H9 (cell line): ENCODE results near the gene CCDC81. TPM values are rescaled to one million over a fixed set of nuclear protein-coding genes. Genes with fewer than 3 reads are reported as not detected.

Experiments used
- DNase-seq: peaks from one replicate; pipeline ENCODE4 v3.0.0-alpha.2; 2017
- H2AFZ ChIP-seq: one replicate; pipeline ENCODE4 v1.6.1; 2013; ENCODE audit warnings: mild to moderate bottlenecking, low read length, control low read depth, moderate library complexity
- H2AK5ac ChIP-seq: 2 replicates; pipeline ENCODE4 v1.6.1; 2013; ENCODE audit warnings: low read length, control low read depth, mixed read lengths; ENCODE audit not compliant: insufficient read length
- H2BK120ac ChIP-seq: one replicate; pipeline ENCODE4 v1.6.1; 2013; ENCODE audit warnings: low read depth, mild to moderate bottlenecking, low read length, control low read depth, inconsistent platforms; ENCODE audit not compliant: poor library complexity, severe bottlenecking
- H2BK12ac ChIP-seq: 2 replicates; pipeline ENCODE4 v1.6.1; 2013; ENCODE audit warnings: low read length, control low read depth, mixed read lengths, low read depth; ENCODE audit not compliant: insufficient read length
- H2BK15ac ChIP-seq: 2 replicates; pipeline ENCODE4 v1.6.1; 2013; ENCODE audit warnings: low read depth, low read length, control low read depth
- H2BK20ac ChIP-seq: one replicate; pipeline ENCODE4 v1.6.1; 2013; ENCODE audit warnings: low read depth, mild to moderate bottlenecking, low read length, control low read depth, inconsistent platforms; ENCODE audit not compliant: poor library complexity, severe bottlenecking
- H2BK5ac ChIP-seq: 2 replicates; pipeline ENCODE4 v1.6.1; 2013; ENCODE audit warnings: low read length, control low read depth, mixed read lengths; ENCODE audit not compliant: insufficient read length
- H3K14ac ChIP-seq: 2 replicates; pipeline ENCODE4 v1.6.1; 2013; ENCODE audit warnings: low read length, control low read depth; ENCODE audit not compliant: insufficient read depth
- H3K18ac ChIP-seq: 2 replicates; pipeline ENCODE4 v1.6.1; 2013; ENCODE audit warnings: low read depth, mild to moderate bottlenecking, mixed read lengths, low read length, control low read depth; ENCODE audit not compliant: insufficient read length
- H3K23ac ChIP-seq: 2 replicates; pipeline ENCODE4 v1.6.1; 2013; ENCODE audit warnings: low read length, control low read depth, mixed read lengths, low read depth; ENCODE audit not compliant: insufficient read length
- H3K23me2 ChIP-seq: 2 replicates; pipeline ENCODE4 v1.6.1; 2013; ENCODE audit warnings: low read depth, mild to moderate bottlenecking, mixed read lengths, low read length, control low read depth; ENCODE audit not compliant: insufficient read length, poor library complexity, severe bottlenecking
- H3K27ac ChIP-seq: 2 replicates; pipeline ENCODE4 v1.5.1; 2013; ENCODE audit warnings: low read length, control low read depth, mixed read lengths, low read depth; ENCODE audit not compliant: insufficient read length
- H3K27me3 ChIP-seq: 2 replicates; pipeline ENCODE4 v1.6.1; 2013; ENCODE audit warnings: low read length, control low read depth, inconsistent platforms; ENCODE audit not compliant: insufficient read depth
- H3K4ac ChIP-seq: 2 replicates; pipeline ENCODE4 v1.6.1; 2013; ENCODE audit warnings: low read depth, mild to moderate bottlenecking, control low read depth, inconsistent platforms, low read length, moderate library complexity
- H3K4me1 ChIP-seq: 2 replicates; pipeline ENCODE4 v1.6.1; 2013; ENCODE audit warnings: low read length, control low read depth, inconsistent platforms; ENCODE audit not compliant: insufficient read depth
- H3K4me2 ChIP-seq: 2 replicates; pipeline ENCODE4 v1.6.1; 2013; ENCODE audit warnings: low read length, control low read depth, mixed read lengths; ENCODE audit not compliant: insufficient read length, insufficient read depth
- H3K56ac ChIP-seq: 2 replicates; pipeline ENCODE4 v1.6.1; 2013; ENCODE audit warnings: low read depth, mild to moderate bottlenecking, mixed read lengths, low read length, control low read depth; ENCODE audit not compliant: insufficient read length
- H3K79me1 ChIP-seq: 2 replicates; pipeline ENCODE4 v1.6.1; 2013; ENCODE audit warnings: low read depth, mild to moderate bottlenecking, moderate library complexity, low read length, control low read depth, inconsistent platforms; ENCODE audit not compliant: insufficient read depth, poor library complexity, severe bottlenecking
- H3K79me2 ChIP-seq: 2 replicates; pipeline ENCODE4 v1.6.1; 2013; ENCODE audit warnings: low read length, control low read depth, inconsistent platforms; ENCODE audit not compliant: insufficient read depth
- H3K9ac ChIP-seq: 2 replicates; pipeline ENCODE4 v1.6.1; 2013; ENCODE audit warnings: low read length, control low read depth, mixed read lengths; ENCODE audit not compliant: insufficient read length; ENCODE audit errors: extremely low read depth
- H3K9me3 ChIP-seq: one replicate; pipeline ENCODE4 v1.6.1; 2013; ENCODE audit warnings: low read depth, low read length, inconsistent platforms; ENCODE audit not compliant: control insufficient read depth
- H3T11ph ChIP-seq: one replicate; pipeline ENCODE4 v1.6.1; 2013; ENCODE audit warnings: mild to moderate bottlenecking, low read length, control low read depth, inconsistent platforms
- H4K20me1 ChIP-seq: one replicate; pipeline ENCODE4 v1.6.1; 2013; ENCODE audit not compliant: control insufficient read depth, insufficient read length, insufficient read depth
- H4K5ac ChIP-seq: 2 replicates; pipeline ENCODE4 v1.6.1; 2013; ENCODE audit warnings: low read depth, mild to moderate bottlenecking, mixed read lengths, low read length, control low read depth; ENCODE audit not compliant: insufficient read length
- H4K8ac ChIP-seq: replicated peaks from 2 replicates; pipeline ENCODE4 v1.6.1; 2013; ENCODE audit warnings: low read length, control low read depth, mixed read lengths, low read depth; ENCODE audit not compliant: insufficient read length
- H4K91ac ChIP-seq: 2 replicates; pipeline ENCODE4 v1.6.1; 2013; ENCODE audit warnings: low read depth, mild to moderate bottlenecking, moderate library complexity, mixed read lengths, low read length, control low read depth; ENCODE audit not compliant: insufficient read length
- H3K27ac Mint-ChIP-seq, 3 experiments: 2 replicates in 2 of 3; 3 replicates in 1 of 3; pipeline ENCODE4 v1.8.0; 2020 to 2021; ENCODE audit warnings: mixed read lengths in 3 of 3, mild to moderate bottlenecking in 1 of 3, moderate library complexity in 1 of 3
- H3K27me3 Mint-ChIP-seq: 2 replicates; pipeline ENCODE4 v1.8.0; 2021; ENCODE audit warnings: low read depth, mild to moderate bottlenecking, moderate library complexity, mixed read lengths
- H3K36me3 Mint-ChIP-seq, 3 experiments: 2 replicates in 2 of 3; 3 replicates in 1 of 3; pipeline ENCODE4 v1.8.0; 2020 to 2021; ENCODE audit warnings: low read depth in 3 of 3, mixed read lengths in 3 of 3; ENCODE audit not compliant: insufficient read depth in 1 of 3
- H3K4me1 Mint-ChIP-seq, 2 experiments: 2 replicates each; pipeline ENCODE4 v1.8.0; 2020; ENCODE audit warnings: mixed read lengths in 2 of 2
- H3K4me3 Mint-ChIP-seq, 2 experiments: 2 replicates in 1 of 2; 3 replicates in 1 of 2; pipeline ENCODE4 v1.8.0; 2020 to 2021; ENCODE audit warnings: mild to moderate bottlenecking in 2 of 2, mixed read lengths in 2 of 2, moderate library complexity in 1 of 2
- H3K9me3 Mint-ChIP-seq, 2 experiments: 2 replicates in 1 of 2; 3 replicates in 1 of 2; pipeline ENCODE4 v1.8.0; 2020; ENCODE audit warnings: mild to moderate bottlenecking in 2 of 2, mixed read lengths in 2 of 2, moderate library complexity in 1 of 2
- WGBS: extraction: QIAGEN DNeasy Blood & Tissue Kit; methylation state at CpG from one replicate; pipeline ENCODE4 v1.1.7; 2013; ENCODE audit warnings: missing lambda C conversion rate, low lambda C conversion rate, mixed read lengths; ENCODE audit not compliant: insufficient read length; ENCODE audit errors: extremely low coverage; 5-methylcytosine and 5-hydroxymethylcytosine counted together
- total RNA-seq: library from RNA; stranded (reverse); gene quantifications from 2 replicates; pipeline ENCODE4 v1.2.1, GENCODE V29; 2021
- TF ChIP-seq, protein P1 (sequence below): fragments of 200-600 bp; sonication (generic); conservative IDR thresholded peaks from 3 replicates; pipeline ENCODE4 v1.8.0; 2021; ENCODE audit warnings: antibody characterized with exemption, mild to moderate bottlenecking

The CCDC81 gene
- total RNA-seq, 1 experiment from 2014 or later, result 0.52 TPM

- H3K23ac ChIP-seq, result no peak overlapping the region
- no CpG with 5 or more reads among the region's 3 CpGs for WGBS
- H3K14ac ChIP-seq, result no peak overlapping the region
- H4K20me1 ChIP-seq, result no peaks in the 10 kb centered on the region
- H2BK20ac ChIP-seq, result no peak overlapping the region
- Mint-ChIP-seq H3K27ac (no peak overlapping the region), H3K9me3 (no peaks in the 10 kb centered on the region), H3K4me3 (no peak overlapping the region), H3K36me3 (no peaks in the 10 kb centered on the region), H3K27me3 (no peaks in the 10 kb centered on the region), H3K4me1 (no peaks in the 10 kb centered on the region)
- H3K27me3 ChIP-seq, result no peaks in the 10 kb centered on the region
- H4K91ac ChIP-seq, result no peak overlapping the region
- H4K5ac ChIP-seq, result no peak overlapping the region
- H2AK5ac ChIP-seq, result no peak overlapping the region
- H3K4me2 ChIP-seq, result no peak overlapping the region
- H3K79me2 ChIP-seq, result no peaks in the 10 kb centered on the region
- H3K4me1 ChIP-seq, result no peaks in the 10 kb centered on the region
- no peak overlapping the region for H4K8ac ChIP-seq
- no peak overlapping the region for H2BK12ac ChIP-seq
- H3K4ac ChIP-seq, result no peak overlapping the region
- no peak overlapping the region for H3K27ac ChIP-seq
- no peak overlapping the region for H3K56ac ChIP-seq
- DNase-seq, result no peak
- no peaks in the 10 kb centered on the region for H3K9me3 ChIP-seq
- H3K23me2 ChIP-seq, result no peaks in the 10 kb centered on the region
- H3K9ac ChIP-seq, result no peak overlapping the region
- H3K18ac ChIP-seq, result no peak overlapping the region
- no peak overlapping the region for H2BK15ac ChIP-seq
- no peak overlapping the region for H2BK120ac ChIP-seq
- H2BK5ac ChIP-seq, result no peak overlapping the region
- TF ChIP-seq, protein P1, sequence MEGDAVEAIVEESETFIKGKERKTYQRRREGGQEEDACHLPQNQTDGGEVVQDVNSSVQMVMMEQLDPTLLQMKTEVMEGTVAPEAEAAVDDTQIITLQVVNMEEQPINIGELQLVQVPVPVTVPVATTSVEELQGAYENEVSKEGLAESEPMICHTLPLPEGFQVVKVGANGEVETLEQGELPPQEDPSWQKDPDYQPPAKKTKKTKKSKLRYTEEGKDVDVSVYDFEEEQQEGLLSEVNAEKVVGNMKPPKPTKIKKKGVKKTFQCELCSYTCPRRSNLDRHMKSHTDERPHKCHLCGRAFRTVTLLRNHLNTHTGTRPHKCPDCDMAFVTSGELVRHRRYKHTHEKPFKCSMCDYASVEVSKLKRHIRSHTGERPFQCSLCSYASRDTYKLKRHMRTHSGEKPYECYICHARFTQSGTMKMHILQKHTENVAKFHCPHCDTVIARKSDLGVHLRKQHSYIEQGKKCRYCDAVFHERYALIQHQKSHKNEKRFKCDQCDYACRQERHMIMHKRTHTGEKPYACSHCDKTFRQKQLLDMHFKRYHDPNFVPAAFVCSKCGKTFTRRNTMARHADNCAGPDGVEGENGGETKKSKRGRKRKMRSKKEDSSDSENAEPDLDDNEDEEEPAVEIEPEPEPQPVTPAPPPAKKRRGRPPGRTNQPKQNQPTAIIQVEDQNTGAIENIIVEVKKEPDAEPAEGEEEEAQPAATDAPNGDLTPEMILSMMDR, result no peak
- no peak overlapping the region for H2AFZ ChIP-seq
- H3T11ph ChIP-seq, result no peak overlapping the region
- H3K79me1 ChIP-seq, result no peaks in the 10 kb centered on the region
Measured at GRCh38 chr11:86440305-86440716, 65.6 kb downstream of the CCDC81 start.
